ENCODE measurements around the gene PSMD1. TPM values are rescaled to one million over a fixed set of nuclear protein-coding genes. Genes with fewer than 3 reads are reported as not detected.
"Not testable (repeated sequence)": the region's sequence is repeated elsewhere in the genome, so short reads cannot be mapped to it uniquely, and the experiment has no call there.

Gene PSMD1
- total and polyA plus RNA-seq, 2 donors (not counting 3 experiments of a cell fraction or from before 2014, with no cell fraction given) = 163 to 209 TPM

DNA sequence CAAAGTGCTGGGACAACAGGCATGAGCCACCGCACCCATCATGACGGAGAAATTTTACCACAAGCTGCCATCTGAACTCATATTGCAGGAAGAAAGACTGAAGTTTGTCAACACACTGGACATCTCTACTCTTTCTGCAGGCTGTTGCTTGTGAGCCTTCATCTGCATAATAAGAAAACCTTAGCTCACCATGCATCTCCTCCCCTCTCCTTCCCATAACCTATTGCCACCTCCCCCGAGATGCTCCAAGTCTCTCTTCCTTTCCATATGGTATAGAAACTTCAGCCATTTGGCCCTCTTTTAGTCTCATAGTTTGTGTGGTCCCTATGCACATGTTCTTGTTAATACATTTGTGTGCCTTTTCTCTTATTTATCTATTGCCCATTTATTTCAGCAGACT is 38.5 kb upstream of the PSMD1 start:
- Histone ChIP-seq H3K36me3 (ENCODE audit: control insufficient read depth in 2 of 2, extremely low read depth in 1 of 2, insufficient read depth in 2 of 2, low read length in 2 of 2) (no peaks in the 10 kb centered on the region), H3K9me3 (replicated peaks; ENCODE audit: control insufficient read depth, insufficient read depth, low read length) (no peaks in the 10 kb centered on the region), H4K20me1 (replicated peaks; ENCODE audit: control insufficient read depth, extremely low read depth, insufficient read depth, low read length) (no peaks in the 10 kb centered on the region), H3K4me1 (ENCODE audit: control insufficient read depth, extremely low read depth, insufficient read depth, low read length) (no peaks in the 10 kb centered on the region), H3K9ac (replicated peaks; ENCODE audit: extremely low read depth, insufficient read depth, low read length) (no peak overlapping the region), H3K9me1 (replicated peaks; ENCODE audit: control insufficient read depth, extremely low read depth, insufficient read depth, low read length) (no peaks in the 10 kb centered on the region), H3K27me3 (ENCODE audit: control insufficient read depth in 2 of 2, insufficient read depth in 2 of 2, low read length in 2 of 2) (peaks cover 0 to 3% of the 10 kb centered on the region in 2 experiments), H3K79me2 (ENCODE audit: control insufficient read depth, insufficient read depth, low read length) (no peaks in the 10 kb centered on the region), H3K27ac (ENCODE audit: insufficient read depth, low read depth, low read length) (no peak overlapping the region), H3K4me2 (ENCODE audit: insufficient read depth, low read length) (no peak overlapping the region), H2AFZ (ENCODE audit: low read depth, low read length) (no peak overlapping the region), H3K4me3 (replicated peaks in 1 of 3; ENCODE audit: insufficient read depth in 1 of 3, low read depth in 1 of 3, low read length in 3 of 3) (no peak overlapping the region)
- TF ChIP-seq FOS (IDR thresholded peaks at IDR 0.05; ENCODE audit: borderline replicate concordance, insufficient read depth, low read length) = no peak
- no peak for TF ChIP-seq POLR2AphosphoS5 (IDR thresholded peaks at IDR 0.05; ENCODE audit: insufficient read depth, low read depth, low read length)
- dilution Hi-C loops (cut with MboI; ENCODE audit: extremely low pct_ligation_motif_present, low sequenced_read_pairs) (no loop called here), intact Hi-C loops (cut with micrococcal nuclease) (no loop called here)
- DNase-seq (ENCODE audit: low read depth, low spot score) (no peak), FAIRE-seq (no peak)
- ChIA-PET CTCF (interaction anchor here (1.0 kb wide), 1 partner anchor 10 kb away, joined by 3 read pairs; no protein-coding TSS in a partner anchor), POLR2A (no interaction called here)
- BruUV-seq (replicated peaks) = no TSS peak

DNA sequence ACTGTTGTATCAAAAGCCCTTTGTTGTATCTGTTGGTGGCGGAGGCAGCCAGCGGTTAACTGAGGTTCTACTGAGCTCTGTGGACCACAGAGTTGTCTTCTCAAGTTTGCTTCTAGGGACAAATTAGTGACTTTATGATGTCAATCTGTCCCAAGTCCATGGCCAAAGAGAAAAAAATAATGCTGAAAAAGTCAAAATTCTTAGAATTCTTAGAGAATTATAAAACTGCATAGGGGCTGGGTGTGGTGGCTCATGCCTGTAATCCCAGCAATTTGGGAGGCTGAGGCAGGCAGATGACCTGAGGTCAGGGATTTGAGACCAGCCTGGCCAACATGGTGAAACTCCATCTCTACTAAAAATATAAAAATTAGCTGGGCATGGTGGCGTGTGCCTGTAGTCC is 31.6 kb upstream of the PSMD1 start:
- CTCF ChIA-PET; dilution Hi-C loops (cut with MboI; ENCODE audit: extremely low pct_ligation_motif_present, low sequenced_read_pairs); FAIRE-seq: not testable (repeated sequence)

More for the DNA sequence above, 31.6 kb upstream of the PSMD1 start:
- H2AFZ ChIP-seq (ENCODE audit: low read depth, low read length); BruUV-seq (replicated peaks); POLR2A ChIA-PET; H3K4me2 ChIP-seq (ENCODE audit: insufficient read depth, low read length); H3K9me1 ChIP-seq (replicated peaks; ENCODE audit: control insufficient read depth, extremely low read depth, insufficient read depth, low read length); H3K27ac ChIP-seq (ENCODE audit: insufficient read depth, low read depth, low read length); H4K20me1 ChIP-seq (replicated peaks; ENCODE audit: control insufficient read depth, extremely low read depth, insufficient read depth, low read length); H3K27me3 ChIP-seq (ENCODE audit: control insufficient read depth in 2 of 2, insufficient read depth in 2 of 2, low read length in 2 of 2); H3K9me3 ChIP-seq (replicated peaks; ENCODE audit: control insufficient read depth, insufficient read depth, low read length); H3K9ac ChIP-seq (replicated peaks; ENCODE audit: extremely low read depth, insufficient read depth, low read length); intact Hi-C loops (cut with micrococcal nuclease); H3K36me3 ChIP-seq (ENCODE audit: control insufficient read depth in 2 of 2, extremely low read depth in 1 of 2, insufficient read depth in 2 of 2, low read length in 2 of 2); H3K4me1 ChIP-seq (ENCODE audit: control insufficient read depth, extremely low read depth, insufficient read depth, low read length); H3K79me2 ChIP-seq (ENCODE audit: control insufficient read depth, insufficient read depth, low read length); DNase-seq (ENCODE audit: low read depth, low spot score); H3K4me3 ChIP-seq (replicated peaks in 1 of 3; ENCODE audit: insufficient read depth in 1 of 3, low read depth in 1 of 3, low read length in 3 of 3): not testable (repeated sequence)
